ENCODE data around the gene LRP5. TPM values are rescaled to one million over a fixed set of nuclear protein-coding genes. Genes with fewer than 3 reads are reported as not detected.
"Not testable (repeated sequence)": the region's sequence is repeated elsewhere in the genome, so short reads cannot be mapped to it uniquely, and the experiment has no call there.

LRP5 gene
- total RNA-seq, 2 experiments from 2014 or later: 32.2 to 32.7 TPM

- DNase-seq: no peak
- ChIA-PET CTCF (no interaction called here), POLR2A (no interaction called here)
- Mint-ChIP-seq H3K36me3 (ENCODE audit: low read depth) (peaks cover 27% of the 10 kb centered on the region), H3K4me1 (no peaks in the 10 kb centered on the region), H3K27me3 (no peaks in the 10 kb centered on the region), H3K4me3 (no peak overlapping the region), H3K27ac (no peak overlapping the region), H3K9me3 (peaks cover 15% of the 10 kb centered on the region)
Measured at GRCh38 chr11:68430384-68430783, 118.0 kb downstream of the LRP5 start.

- peaks cover 15% of the 10 kb centered on the region for H3K9me3 Mint-ChIP-seq
- no peaks in the 10 kb centered on the region for H3K4me1 Mint-ChIP-seq
- no peaks in the 10 kb centered on the region for H3K27me3 Mint-ChIP-seq
- DNase-seq: no peak
- ChIA-PET POLR2A (no interaction called here), CTCF (no interaction called here)
- H3K27ac Mint-ChIP-seq: no peak overlapping the region
- no peak overlapping the region for H3K4me3 Mint-ChIP-seq
- H3K36me3 Mint-ChIP-seq (ENCODE audit: low read depth): peaks cover 26% of the 10 kb centered on the region
Measured at GRCh38 chr11:68430801-68431200, 118.4 kb downstream of the LRP5 start.

- CTCF ChIA-PET: no interaction called here
- DNase-seq: no peak
- no peaks in the 10 kb centered on the region for H3K27me3 Mint-ChIP-seq
- no peak overlapping the region for H3K27ac Mint-ChIP-seq
- H3K36me3 Mint-ChIP-seq (ENCODE audit: low read depth): peaks cover 26% of the 10 kb centered on the region
- peaks cover 15% of the 10 kb centered on the region for H3K9me3 Mint-ChIP-seq
- POLR2A ChIA-PET: no interaction called here
- H3K4me3 Mint-ChIP-seq: no peak overlapping the region
- H3K4me1 Mint-ChIP-seq: peaks cover 1% of the 10 kb centered on the region
Measured at GRCh38 chr11:68431984-68432645, 119.7 kb downstream of the LRP5 start.

GRCh38 chr11:68432874-68433273 is 120.5 kb downstream of the LRP5 start:
- POLR2A ChIA-PET: no interaction called here
- Mint-ChIP-seq H3K27me3 (no peaks in the 10 kb centered on the region), H3K4me3 (no peak overlapping the region), H3K36me3 (ENCODE audit: low read depth) (peaks cover 26% of the 10 kb centered on the region), H3K9me3 (peaks cover 15% of the 10 kb centered on the region), H3K27ac (no peak overlapping the region), H3K4me1 (peaks cover 5% of the 10 kb centered on the region)
- DNase-seq: no peak
- CTCF ChIA-PET: no interaction called here

GRCh38 chr11:68433541-68433940 is 121.2 kb downstream of the LRP5 start:
- H3K27ac Mint-ChIP-seq: no peak overlapping the region
- POLR2A ChIA-PET: no interaction called here

GRCh38 chr11:68434159-68434558 is 121.8 kb downstream of the LRP5 start:
- H3K4me3 Mint-ChIP-seq, H3K9me3 Mint-ChIP-seq, H3K27ac Mint-ChIP-seq, H3K27me3 Mint-ChIP-seq, POLR2A ChIA-PET, DNase-seq, H3K4me1 Mint-ChIP-seq, CTCF ChIA-PET: not testable (repeated sequence)
- peaks cover 18% of the 10 kb centered on the region for H3K36me3 Mint-ChIP-seq (ENCODE audit: low read depth)

More at GRCh38 chr11:68433541-68433940, 121.2 kb downstream of the LRP5 start:
- CTCF ChIA-PET: no interaction called here
- no peak for DNase-seq
- Mint-ChIP-seq H3K4me1 (peaks cover 5% of the 10 kb centered on the region), H3K4me3 (no peak overlapping the region), H3K36me3 (ENCODE audit: low read depth) (peaks cover 22% of the 10 kb centered on the region), H3K27me3 (no peaks in the 10 kb centered on the region), H3K9me3 (peaks cover 11% of the 10 kb centered on the region)

- Mint-ChIP-seq H3K27ac (peak overlapping the region; percentile 13), H3K4me3 (no peak overlapping the region), H3K9me3 (no peaks in the 10 kb centered on the region), H3K4me1 (peaks cover 5% of the 10 kb centered on the region), H3K27me3 (no peaks in the 10 kb centered on the region), H3K36me3 (ENCODE audit: low read depth) (no peaks in the 10 kb centered on the region)
- DNase-seq: no peak
- POLR2A ChIA-PET: no interaction called here
- CTCF ChIA-PET: interaction anchor here (1.3 kb wide), 1 partner anchor 13 kb away, joined by 4 read pairs; no protein-coding TSS in a partner anchor
Measured at GRCh38 chr11:68436162-68436888, 123.9 kb downstream of the LRP5 start.

GRCh38 chr11:68436985-68437926 is 124.9 kb downstream of the LRP5 start:
- Mint-ChIP-seq H3K4me3 (no peak overlapping the region), H3K9me3 (no peaks in the 10 kb centered on the region), H3K27ac (no peak overlapping the region), H3K27me3 (no peaks in the 10 kb centered on the region), H3K4me1 (peaks cover 5% of the 10 kb centered on the region), H3K36me3 (ENCODE audit: low read depth) (no peaks in the 10 kb centered on the region)
- POLR2A ChIA-PET: no interaction called here
- no peak for DNase-seq
- CTCF ChIA-PET: interaction anchor here (1.3 kb wide), 1 partner anchor 14 kb away, joined by 4 read pairs; no protein-coding TSS in a partner anchor

- peaks cover 5% of the 10 kb centered on the region for H3K4me1 Mint-ChIP-seq
- ChIA-PET CTCF (no interaction called here), POLR2A (no interaction called here)
- no peak overlapping the region for H3K4me3 Mint-ChIP-seq
- no peaks in the 10 kb centered on the region for H3K9me3 Mint-ChIP-seq
- no peak for DNase-seq
- no peaks in the 10 kb centered on the region for H3K36me3 Mint-ChIP-seq (ENCODE audit: low read depth)
- H3K27me3 Mint-ChIP-seq: no peaks in the 10 kb centered on the region
- H3K27ac Mint-ChIP-seq: no peak overlapping the region
Measured at GRCh38 chr11:68437927-68438657, 125.7 kb downstream of the LRP5 start.

- Mint-ChIP-seq H3K27me3 (no peaks in the 10 kb centered on the region), H3K27ac (no peak overlapping the region), H3K36me3 (ENCODE audit: low read depth) (no peaks in the 10 kb centered on the region), H3K4me1 (peaks cover 5% of the 10 kb centered on the region), H3K4me3 (no peak overlapping the region), H3K9me3 (no peaks in the 10 kb centered on the region)
- no peak for DNase-seq
- CTCF ChIA-PET: interaction anchor here (0.9 to 1.1 kb wide), 2 partner anchors 21 to 27 kb away, joined by 3 read pairs; partner anchors contain the start of gene PPP6R3
- POLR2A ChIA-PET: no interaction called here
Measured at GRCh38 chr11:68438658-68439259, 126.4 kb downstream of the LRP5 start.

- POLR2A ChIA-PET: no interaction called here
- no peak overlapping the region for H3K4me3 Mint-ChIP-seq
- no peaks in the 10 kb centered on the region for H3K36me3 Mint-ChIP-seq (ENCODE audit: low read depth)
- no peak overlapping the region for H3K27ac Mint-ChIP-seq
- CTCF ChIA-PET: interaction anchor here (0.9 to 1.1 kb wide), 2 partner anchors 21 to 27 kb away, joined by 3 read pairs; partner anchors contain the start of gene PPP6R3
- no peak for DNase-seq
- H3K27me3 Mint-ChIP-seq: no peaks in the 10 kb centered on the region
- peaks cover 5% of the 10 kb centered on the region for H3K4me1 Mint-ChIP-seq
- H3K9me3 Mint-ChIP-seq: no peaks in the 10 kb centered on the region
Measured at GRCh38 chr11:68439355-68440065, 127.1 kb downstream of the LRP5 start.

GRCh38 chr11:68440224-68440623 is 127.8 kb downstream of the LRP5 start:
- Mint-ChIP-seq H3K4me3 (no peak overlapping the region), H3K27me3 (no peaks in the 10 kb centered on the region), H3K9me3 (no peaks in the 10 kb centered on the region), H3K27ac (no peak overlapping the region), H3K36me3 (ENCODE audit: low read depth) (no peaks in the 10 kb centered on the region), H3K4me1 (peaks cover 5% of the 10 kb centered on the region)
- no peak for DNase-seq
- ChIA-PET CTCF (interaction anchor here (1.1 kb wide), 1 partner anchor 20 kb away, joined by 3 read pairs; the partner anchor contains the start of gene PPP6R3), POLR2A (no interaction called here)

Data from activated CD4-positive, alpha-beta T cell treated with anti-CD3 and anti-CD28 coated beads, Interleukin-2, amount 10 ng/mL, durations not matched to agents 7 days and 5 days (primary cell).